ENCODE data around the gene PITRM1.
A peak's percentile ranks its signal among the peaks of the same experiment; 100 is the strongest.

Gene PITRM1

DNA sequence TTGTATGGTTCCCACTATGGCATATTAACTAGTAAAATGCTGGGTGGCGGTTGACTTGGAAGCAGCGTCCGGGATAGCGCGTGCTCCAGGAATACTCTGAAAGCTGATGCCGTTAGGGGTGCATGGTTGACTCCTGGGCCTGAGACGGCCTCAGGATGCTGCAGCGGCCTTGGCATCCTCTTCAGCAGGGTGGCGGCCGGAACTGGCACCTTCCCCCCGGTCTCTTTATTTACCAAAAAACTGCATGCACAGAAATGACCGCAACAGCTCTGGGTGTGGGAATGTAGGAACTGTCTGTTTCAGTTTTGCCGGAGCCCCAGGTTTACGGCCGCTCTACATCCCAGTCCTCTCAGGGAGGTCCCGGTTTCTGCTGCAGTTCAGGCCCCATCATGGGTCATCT is 76.4 kb downstream of the PITRM1 start:
- no peak overlapping the region for H2BK12ac ChIP-seq (ENCODE audit: low read length)
- H3K27ac ChIP-seq (replicated peaks; ENCODE audit: low read length): no peak overlapping the region
- no peak for DNase-seq (ENCODE audit: low spot score)

DNA sequence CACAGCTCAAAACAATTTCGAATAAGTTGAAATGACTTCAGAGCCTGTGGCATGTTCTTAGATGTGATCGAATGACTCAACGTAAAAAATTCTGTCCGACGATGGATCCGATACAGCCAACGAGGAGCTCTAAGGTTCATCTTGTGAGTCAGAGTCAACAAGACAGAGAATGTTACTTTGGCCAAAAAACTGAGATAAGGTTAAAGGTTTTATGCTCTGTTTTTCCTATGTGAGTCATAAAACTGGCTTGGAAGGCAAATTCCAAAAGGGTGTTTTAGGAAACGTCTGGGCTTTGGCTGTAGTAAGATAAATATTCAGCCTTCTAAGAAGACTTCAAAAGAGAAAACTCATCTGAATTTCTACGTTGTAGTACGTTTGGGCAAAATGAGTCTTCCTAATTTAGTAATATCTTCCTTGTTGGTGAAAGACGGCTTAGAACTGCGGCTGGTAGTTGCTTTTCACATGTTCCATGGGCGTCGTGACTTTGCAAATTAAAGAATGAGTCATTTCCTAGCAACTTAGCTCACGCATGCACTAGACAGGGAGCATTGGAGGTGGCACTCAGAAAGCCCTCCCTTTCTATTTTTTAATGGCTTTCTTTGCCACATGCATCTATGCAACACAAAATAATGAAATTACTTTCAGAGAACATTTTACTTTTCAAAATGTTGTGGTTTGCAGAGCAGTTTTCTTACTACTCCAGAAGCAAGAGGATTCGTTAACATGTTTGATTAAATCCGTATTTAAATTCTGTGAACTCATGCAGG is 77.0 kb downstream of the PITRM1 start:
- H2BK15ac ChIP-seq (ENCODE audit: low read length): no peak overlapping the region
- peaks cover 5 to 6% of the 10 kb centered on the region in 2 donors for H3K4me1 ChIP-seq (ENCODE audit: control insufficient read depth in 2 of 2, insufficient read depth in 1 of 2, low read depth in 1 of 2, low read length in 2 of 2)
- no peak for DNase-seq (ENCODE audit: low spot score)
- H3K23ac ChIP-seq (ENCODE audit: low read depth, low read length, poor library complexity): no peak overlapping the region
- H3K36me3 ChIP-seq (replicated peaks in 1 of 2; ENCODE audit: control insufficient read depth in 2 of 2, insufficient read depth in 2 of 2, low read length in 2 of 2): peaks cover 0 to 5% of the 10 kb centered on the region in 2 donors
- H3K27ac ChIP-seq (replicated peaks; ENCODE audit: low read length): no peak overlapping the region
- H2BK120ac ChIP-seq (ENCODE audit: low read depth, low read length): no peak overlapping the region
- no peak overlapping the region for H2AK5ac ChIP-seq (ENCODE audit: low read depth, low read length)
- H3K9me3 ChIP-seq (replicated peaks in 1 of 2; ENCODE audit: control insufficient read depth in 2 of 2, insufficient read depth in 1 of 2, low read depth in 1 of 2, low read length in 2 of 2): peaks cover 0 to 2% of the 10 kb centered on the region in 2 donors
- H3K4me3 ChIP-seq (ENCODE audit: low read length in 2 of 2): no peak overlapping the region
- peak overlapping the region; percentile 62 for H2AFZ ChIP-seq (ENCODE audit: low read length)
- H4K8ac ChIP-seq (ENCODE audit: low read depth, low read length): no peak overlapping the region
- no peaks in the 10 kb centered on the region for H3K79me1 ChIP-seq (ENCODE audit: low read depth, low read length)
- no peak overlapping the region for H2BK12ac ChIP-seq (ENCODE audit: low read length)
- no peak overlapping the region for H3K4ac ChIP-seq (ENCODE audit: low read length)
- no peaks in the 10 kb centered on the region for H3K27me3 ChIP-seq (ENCODE audit: control insufficient read depth in 3 of 3, insufficient read depth in 3 of 3, low read depth in 1 of 3, low read length in 3 of 3)
- no CpG with 5 or more reads among the region's 17 CpGs for WGBS, 2 donors (ENCODE audit: extremely low coverage in 2 of 2, insufficient read length in 2 of 2, insufficient replicate concordance in 1 of 2)
- H4K91ac ChIP-seq (ENCODE audit: low read depth, low read length, poor library complexity): no peak overlapping the region
- no peak overlapping the region for H3K18ac ChIP-seq (ENCODE audit: low read length)
- no peak overlapping the region for H3K4me2 ChIP-seq (ENCODE audit: insufficient read depth, low read length, poor library complexity, severe bottlenecking)
- H3K9ac ChIP-seq (ENCODE audit: low read depth, low read length, poor library complexity): no peak overlapping the region
- H3K14ac ChIP-seq (ENCODE audit: low read length): no peak overlapping the region
- no peak overlapping the region for H2BK5ac ChIP-seq (ENCODE audit: low read length)

More for the DNA sequence above, 76.4 kb downstream of the PITRM1 start:
- Histone ChIP-seq H4K8ac (ENCODE audit: low read depth, low read length) (no peak overlapping the region), H3K23ac (ENCODE audit: low read depth, low read length, poor library complexity) (no peak overlapping the region), H2BK120ac (ENCODE audit: low read depth, low read length) (no peak overlapping the region), H3K4me1 (ENCODE audit: control insufficient read depth in 2 of 2, insufficient read depth in 1 of 2, low read depth in 1 of 2, low read length in 2 of 2) (peaks cover 4 to 5% of the 10 kb centered on the region in 2 donors), H3K79me1 (ENCODE audit: low read depth, low read length) (no peaks in the 10 kb centered on the region), H3K4me3 (ENCODE audit: low read length in 2 of 2) (no peak overlapping the region), H2BK15ac (ENCODE audit: low read length) (no peak overlapping the region), H2AK5ac (ENCODE audit: low read depth, low read length) (no peak overlapping the region), H3K9me3 (replicated peaks in 1 of 2; ENCODE audit: control insufficient read depth in 2 of 2, insufficient read depth in 1 of 2, low read depth in 1 of 2, low read length in 2 of 2) (peaks cover 0 to 2% of the 10 kb centered on the region in 2 donors), H3K36me3 (replicated peaks in 1 of 2; ENCODE audit: control insufficient read depth in 2 of 2, insufficient read depth in 2 of 2, low read length in 2 of 2) (peaks cover 0 to 5% of the 10 kb centered on the region in 2 donors), H2AFZ (ENCODE audit: low read length) (no peak overlapping the region), H3K18ac (ENCODE audit: low read length) (no peak overlapping the region), H3K4me2 (ENCODE audit: insufficient read depth, low read length, poor library complexity, severe bottlenecking) (no peak overlapping the region), H3K27me3 (ENCODE audit: control insufficient read depth in 3 of 3, insufficient read depth in 3 of 3, low read depth in 1 of 3, low read length in 3 of 3) (no peaks in the 10 kb centered on the region), H3K9ac (ENCODE audit: low read depth, low read length, poor library complexity) (no peak overlapping the region), H3K4ac (ENCODE audit: low read length) (no peak overlapping the region), H3K14ac (ENCODE audit: low read length) (no peak overlapping the region), H2BK5ac (ENCODE audit: low read length) (no peak overlapping the region), H4K91ac (ENCODE audit: low read depth, low read length, poor library complexity) (no peak overlapping the region)
- no CpG with 5 or more reads among the region's 16 CpGs for WGBS, 2 donors (ENCODE audit: extremely low coverage in 2 of 2, insufficient read length in 2 of 2, insufficient replicate concordance in 1 of 2)

DNA sequence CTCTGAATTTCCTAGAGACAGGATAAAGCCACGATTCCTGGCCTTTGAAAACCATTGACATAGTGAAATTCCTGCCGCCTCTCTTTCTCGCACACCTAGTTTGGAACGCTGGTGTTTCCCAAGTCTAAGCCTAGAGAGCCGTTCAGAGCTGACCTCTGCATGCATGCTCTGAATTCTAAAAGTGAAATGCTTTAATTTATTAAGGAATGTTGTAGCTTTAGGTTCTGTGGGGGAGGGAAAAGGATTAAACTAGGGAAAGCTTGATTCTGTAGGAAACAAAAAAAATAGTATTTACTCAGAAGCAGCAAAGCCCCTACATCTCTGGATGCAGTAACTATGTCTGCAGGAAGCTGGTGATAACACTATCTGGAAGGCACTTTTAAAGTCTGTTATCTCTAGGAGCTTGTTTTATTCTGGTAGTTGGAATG is 78.0 kb downstream of the PITRM1 start:
- Histone ChIP-seq H3K4me1 (ENCODE audit: control insufficient read depth in 2 of 2, insufficient read depth in 1 of 2, low read depth in 1 of 2, low read length in 2 of 2) (peaks cover 5 to 10% of the 10 kb centered on the region in 2 donors), H4K91ac (ENCODE audit: low read depth, low read length, poor library complexity) (no peak overlapping the region), H2AK5ac (ENCODE audit: low read depth, low read length) (no peak overlapping the region), H3K18ac (ENCODE audit: low read length) (no peak overlapping the region), H3K4ac (ENCODE audit: low read length) (no peak overlapping the region), H3K36me3 (replicated peaks in 1 of 2; ENCODE audit: control insufficient read depth in 2 of 2, insufficient read depth in 2 of 2, low read length in 2 of 2) (peaks cover 0 to 2% of the 10 kb centered on the region in 2 donors), H2BK15ac (ENCODE audit: low read length) (no peak overlapping the region), H4K8ac (ENCODE audit: low read depth, low read length) (no peak overlapping the region), H2BK12ac (ENCODE audit: low read length) (no peak overlapping the region), H3K9me3 (replicated peaks in 1 of 2; ENCODE audit: control insufficient read depth in 2 of 2, insufficient read depth in 1 of 2, low read depth in 1 of 2, low read length in 2 of 2) (peaks cover 0 to 2% of the 10 kb centered on the region in 2 donors), H2AFZ (ENCODE audit: low read length) (no peak overlapping the region), H3K4me3 (ENCODE audit: low read length in 2 of 2) (no peak overlapping the region), H3K4me2 (ENCODE audit: insufficient read depth, low read length, poor library complexity, severe bottlenecking) (no peak overlapping the region), H3K79me1 (ENCODE audit: low read depth, low read length) (no peaks in the 10 kb centered on the region), H3K27me3 (ENCODE audit: control insufficient read depth in 3 of 3, insufficient read depth in 3 of 3, low read depth in 1 of 3, low read length in 3 of 3) (no peaks in the 10 kb centered on the region), H2BK120ac (ENCODE audit: low read depth, low read length) (no peak overlapping the region), H3K23ac (ENCODE audit: low read depth, low read length, poor library complexity) (no peak overlapping the region), H2BK5ac (ENCODE audit: low read length) (no peak overlapping the region), H3K14ac (ENCODE audit: low read length) (no peak overlapping the region), H3K9ac (ENCODE audit: low read depth, low read length, poor library complexity) (no peak overlapping the region), H3K27ac (replicated peaks; ENCODE audit: low read length) (no peak overlapping the region)
- WGBS, 2 donors (ENCODE audit: extremely low coverage in 2 of 2, insufficient read length in 2 of 2, insufficient replicate concordance in 1 of 2): no CpG with 5 or more reads among the region's 5 CpGs
- no peak for DNase-seq (ENCODE audit: low spot score)

DNA sequence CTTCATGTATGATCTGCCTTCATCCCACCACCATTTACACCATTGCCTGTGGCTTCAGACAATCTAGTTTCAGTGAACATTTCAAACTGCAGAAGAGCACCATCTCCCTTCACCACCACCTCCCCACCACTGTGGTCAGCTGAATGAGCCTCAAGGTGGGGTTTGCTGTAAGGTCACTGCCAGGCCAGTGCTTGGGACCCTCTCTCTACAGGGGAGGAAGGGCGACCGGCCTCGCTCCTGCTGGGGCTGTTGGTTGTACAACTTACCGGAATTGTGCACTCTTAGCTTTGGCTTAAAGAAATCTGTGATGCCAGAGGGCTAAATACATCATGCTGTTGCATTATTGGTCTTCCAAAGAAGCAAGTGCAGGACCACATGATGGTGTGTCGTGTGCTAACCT is 78.6 kb downstream of the PITRM1 start:
- Histone ChIP-seq H3K4me3 (ENCODE audit: low read length in 2 of 2) (peak overlapping the region in 1 of 2 donors; percentile 25), H3K14ac (ENCODE audit: low read length) (no peak overlapping the region), H2BK12ac (ENCODE audit: low read length) (no peak overlapping the region), H4K91ac (ENCODE audit: low read depth, low read length, poor library complexity) (no peak overlapping the region), H2BK15ac (ENCODE audit: low read length) (no peak overlapping the region), H3K79me1 (ENCODE audit: low read depth, low read length) (no peaks in the 10 kb centered on the region), H3K18ac (ENCODE audit: low read length) (no peak overlapping the region), H3K4me1 (ENCODE audit: control insufficient read depth in 2 of 2, insufficient read depth in 1 of 2, low read depth in 1 of 2, low read length in 2 of 2) (peaks cover 5 to 10% of the 10 kb centered on the region in 2 donors), H4K8ac (ENCODE audit: low read depth, low read length) (no peak overlapping the region), H3K23ac (ENCODE audit: low read depth, low read length, poor library complexity) (no peak overlapping the region), H3K9ac (ENCODE audit: low read depth, low read length, poor library complexity) (no peak overlapping the region), H3K4me2 (ENCODE audit: insufficient read depth, low read length, poor library complexity, severe bottlenecking) (no peak overlapping the region), H2BK5ac (ENCODE audit: low read length) (no peak overlapping the region), H2AFZ (ENCODE audit: low read length) (no peak overlapping the region), H2AK5ac (ENCODE audit: low read depth, low read length) (no peak overlapping the region), H3K9me3 (replicated peaks in 1 of 2; ENCODE audit: control insufficient read depth in 2 of 2, insufficient read depth in 1 of 2, low read depth in 1 of 2, low read length in 2 of 2) (peaks cover 0 to 2% of the 10 kb centered on the region in 2 donors), H3K36me3 (replicated peaks in 1 of 2; ENCODE audit: control insufficient read depth in 2 of 2, insufficient read depth in 2 of 2, low read length in 2 of 2) (no peaks in the 10 kb centered on the region), H3K27me3 (ENCODE audit: control insufficient read depth in 3 of 3, insufficient read depth in 3 of 3, low read depth in 1 of 3, low read length in 3 of 3) (no peaks in the 10 kb centered on the region), H3K27ac (replicated peaks; ENCODE audit: low read length) (no peak overlapping the region), H2BK120ac (ENCODE audit: low read depth, low read length) (no peak overlapping the region), H3K4ac (ENCODE audit: low read length) (no peak overlapping the region)
- no CpG with 5 or more reads among the region's 5 CpGs for WGBS, 2 donors (ENCODE audit: extremely low coverage in 2 of 2, insufficient read length in 2 of 2, insufficient replicate concordance in 1 of 2)
- DNase-seq (ENCODE audit: low spot score): no peak

All from neuronal stem cell (in vitro differentiated cells).